Measurements from ENCODE around the gene FALEC.
"Not testable (repeated sequence)": the region's sequence is repeated elsewhere in the genome, so short reads cannot be mapped to it uniquely, and the experiment has no call there.

GRCh38 chr1:150565240-150565991, 49.9 kb downstream of the FALEC start:
- not testable (repeated sequence) for TF ChIP-seq CTCF (optimal IDR thresholded peaks at IDR 0.05 in 1 of 3, IDR thresholded peaks at IDR 0.05 in 1 of 3, conservative IDR thresholded peaks at IDR 0.05 in 1 of 3; ENCODE audit: extremely low read depth in 1 of 3, insufficient read depth in 2 of 3, low read length in 3 of 3); EZH2 (IDR thresholded peaks at IDR 0.05; ENCODE audit: low read length)
